Middle frontal gyrus (tissue), 1 donor: ENCODE results near the gene NSD1.
A peak's percentile ranks its signal among the peaks of the same experiment; 100 is the strongest.
"Not testable (repeated sequence)": the region's sequence is repeated elsewhere in the genome, so short reads cannot be mapped to it uniquely, and the experiment has no call there.

ENCODE experiments used
- DNase-seq: peaks from one replicate; pipeline ENCODE4 v3.0.0-alpha.2; 2015; ENCODE audit warnings: low spot score; ENCODE audit errors: extremely low spot score

NSD1 gene

GRCh38 chr5:177288191-177288590 lies 154.6 kb downstream of the NSD1 start:
- no peak for DNase-seq

DNA sequence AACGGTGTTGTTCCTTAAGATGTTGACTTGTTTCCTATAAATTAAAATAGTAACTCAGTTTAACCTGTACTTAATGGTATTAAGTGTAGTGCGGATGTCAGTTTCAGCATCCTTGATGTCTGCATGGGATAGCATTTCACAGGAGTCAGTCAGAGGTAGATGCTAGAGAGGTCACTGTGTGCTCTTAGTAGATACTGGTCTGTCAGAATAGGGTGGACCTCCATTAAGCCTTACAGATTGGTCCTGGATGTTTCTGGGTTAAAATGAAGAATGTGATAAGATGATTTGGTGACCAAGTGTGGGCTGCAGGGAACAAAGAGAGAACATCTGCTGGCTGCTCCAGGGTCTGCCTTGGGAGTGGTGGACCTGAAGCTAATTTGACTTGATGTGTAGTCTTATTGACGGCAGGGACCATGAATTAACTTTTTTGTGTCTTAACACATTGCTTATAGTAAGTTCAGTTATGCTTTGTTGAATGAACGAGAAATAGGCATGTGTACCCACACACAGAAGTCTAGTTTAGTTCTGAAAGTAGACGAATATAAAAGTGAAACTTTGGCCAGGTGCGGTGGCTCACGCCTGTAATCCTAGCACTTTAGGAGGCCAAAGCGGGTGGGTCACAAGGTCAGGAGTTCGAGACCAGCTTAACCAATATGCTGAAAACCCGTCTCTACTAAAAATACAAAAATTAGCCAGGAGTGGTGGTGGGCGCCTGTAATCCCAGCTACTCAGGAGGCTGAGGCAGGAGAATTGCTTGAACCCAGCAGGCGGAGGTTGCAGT lies 157.4 kb downstream of the NSD1 start:
- no peak for DNase-seq

DNA sequence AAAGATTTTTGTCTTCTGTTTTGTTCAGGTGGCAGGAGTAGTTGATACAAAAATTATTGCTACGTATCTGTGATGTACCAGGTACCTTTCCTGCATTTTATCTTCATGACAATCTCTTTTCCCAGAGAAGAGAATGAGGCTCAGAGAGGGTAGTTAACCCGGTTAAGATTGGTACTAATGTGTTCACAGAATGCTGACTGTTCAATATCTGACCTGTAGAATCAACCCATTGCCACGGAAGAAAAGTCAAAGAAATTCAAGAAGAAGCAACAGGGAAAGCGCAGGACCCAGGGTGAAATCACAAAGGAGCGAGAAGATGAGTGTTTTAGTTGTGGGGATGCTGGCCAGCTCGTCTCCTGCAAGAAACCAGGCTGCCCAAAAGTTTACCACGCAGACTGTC lies 158.2 kb downstream of the NSD1 start:
- no peak for DNase-seq

GRCh38 chr5:177293819-177294581 lies 160.4 kb downstream of the NSD1 start:
- DNase-seq: no peak

DNA sequence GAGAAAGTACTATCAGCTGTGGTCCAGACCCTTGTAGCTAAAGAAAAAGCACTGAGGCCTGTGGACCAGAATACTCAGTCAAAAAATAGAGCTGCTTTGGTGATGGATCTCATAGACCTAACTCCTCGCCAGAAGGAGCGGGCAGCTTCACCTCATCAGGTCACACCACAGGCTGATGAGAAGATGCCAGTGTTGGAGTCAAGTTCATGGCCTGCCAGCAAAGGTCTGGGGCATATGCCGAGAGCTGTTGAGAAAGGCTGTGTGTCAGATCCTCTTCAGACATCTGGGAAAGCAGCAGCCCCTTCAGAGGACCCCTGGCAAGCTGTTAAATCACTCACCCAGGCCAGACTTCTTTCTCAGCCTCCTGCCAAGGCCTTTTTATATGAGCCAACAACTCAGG lies 161.1 kb downstream of the NSD1 start:
- no peak for DNase-seq

- no peak for DNase-seq
These were observed 162.4 kb downstream of the NSD1 start for GRCh38 chr5:177295924-177296323.

- DNase-seq: no peak
These were observed 163.0 kb downstream of the NSD1 start for GRCh38 chr5:177296581-177296980.

DNA sequence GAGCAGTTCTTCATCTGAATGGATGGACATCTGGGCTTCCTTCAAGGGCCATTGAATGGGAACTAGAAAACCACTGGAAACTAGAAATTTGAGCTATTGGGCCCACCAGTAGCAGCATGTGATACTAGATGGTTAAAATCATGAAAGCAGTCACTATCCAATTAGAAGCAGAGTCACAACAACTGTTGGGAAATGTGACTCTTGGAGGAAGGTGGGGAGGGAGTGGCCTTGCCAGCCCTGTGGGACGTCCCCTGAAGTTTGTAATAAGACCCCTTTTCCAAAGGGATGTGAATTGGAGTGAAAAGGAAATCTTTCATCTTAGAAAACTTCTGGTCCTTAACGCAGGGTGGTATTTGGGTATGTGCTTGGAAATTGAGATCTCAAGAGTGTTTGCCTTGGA lies 164.3 kb downstream of the NSD1 start:
- no peak for DNase-seq

DNA sequence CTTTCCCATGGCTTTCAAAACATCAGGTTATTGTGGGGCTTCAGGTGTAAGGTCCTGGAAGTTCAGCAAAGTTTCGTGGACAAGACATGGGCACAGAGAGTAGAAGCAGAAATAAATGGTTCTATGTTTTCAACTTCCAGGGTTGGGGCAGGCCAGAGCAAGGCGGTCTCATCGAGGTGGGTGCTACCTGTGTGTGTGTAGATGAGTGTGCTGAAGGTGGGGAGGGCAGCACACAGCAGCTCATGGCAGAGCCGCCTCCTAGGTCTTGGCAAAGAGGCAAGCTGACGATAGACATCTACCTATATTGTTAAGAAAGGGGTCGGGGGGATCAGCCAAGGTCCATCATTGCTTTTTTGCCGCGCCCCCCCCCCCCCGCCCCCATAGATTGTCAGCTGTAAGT lies 166.1 kb downstream of the NSD1 start:
- no peak for DNase-seq

DNA sequence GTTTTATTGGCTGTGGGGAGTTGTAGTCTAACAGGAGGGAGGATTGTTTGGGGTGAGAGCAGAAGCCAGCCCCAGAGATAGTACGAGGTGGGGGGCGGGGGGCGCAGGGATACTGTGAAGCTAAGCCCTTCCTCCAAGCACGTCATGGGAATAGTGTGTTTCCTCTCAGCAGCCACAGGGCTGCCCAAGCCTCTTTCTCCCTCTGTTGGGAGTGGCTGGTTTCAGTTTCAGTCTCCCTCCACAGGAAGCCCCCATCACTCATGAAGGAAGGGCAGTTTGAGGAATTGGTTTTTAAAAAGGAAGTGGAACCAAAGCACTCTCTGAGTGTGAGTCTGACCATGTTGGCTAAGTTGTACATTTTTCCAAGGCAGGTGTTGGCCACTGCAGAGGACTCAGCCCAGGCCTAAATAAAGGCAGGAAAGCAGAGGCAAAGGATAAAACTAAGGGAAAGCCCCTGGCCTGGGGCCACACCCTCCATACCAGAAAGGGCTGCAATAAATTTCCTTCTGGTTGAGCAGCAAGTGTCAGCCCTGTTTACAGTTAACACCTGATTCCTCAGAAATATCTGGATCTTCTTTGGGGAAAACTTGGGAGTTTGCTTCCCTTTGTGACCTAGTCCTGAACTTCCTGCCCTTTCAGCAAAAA lies 166.8 kb downstream of the NSD1 start:
- DNase-seq: no peak

- no peak for DNase-seq
These were observed 167.4 kb downstream of the NSD1 start for GRCh38 chr5:177300951-177301350.

GRCh38 chr5:177301503-177302165 lies 168.1 kb downstream of the NSD1 start:
- no peak for DNase-seq

- no peak for DNase-seq
These were observed 169.0 kb downstream of the NSD1 start for GRCh38 chr5:177302354-177303110.

- peak; percentile 80 for DNase-seq
These were observed 169.8 kb downstream of the NSD1 start, which contains the start of the genes PRELID1 and RAB24 for GRCh38 chr5:177303121-177303924. PRELID1 (plus strand) TSS chr5:177303799; CDS start chr5:177303986, 187 bp downstream. RAB24 (minus strand) TSS chr5:177303719; CDS start chr5:177303288, 431 bp downstream.

DNA sequence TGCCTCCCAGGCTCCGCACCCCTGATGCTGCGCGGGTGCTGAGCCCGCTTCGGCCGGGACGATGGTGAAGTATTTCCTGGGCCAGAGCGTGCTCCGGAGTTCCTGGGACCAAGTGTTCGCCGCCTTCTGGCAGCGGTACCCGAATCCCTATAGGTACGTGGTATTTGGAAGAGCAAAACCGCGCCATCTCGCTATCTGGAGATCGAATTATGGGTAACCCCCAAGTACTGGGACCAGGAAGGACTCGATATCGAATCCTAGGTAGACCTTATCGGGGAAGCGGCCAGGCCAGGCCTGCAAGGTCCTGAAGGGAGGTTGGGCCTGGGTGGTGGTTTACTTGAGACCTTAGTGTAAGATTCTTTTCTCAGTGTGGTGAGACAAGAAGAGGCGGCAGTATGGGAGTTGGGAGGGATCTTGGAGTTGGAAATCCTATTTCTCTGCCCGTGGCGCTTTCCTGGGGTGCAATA lies 170.4 kb downstream of the NSD1 start:
- no peak for DNase-seq

GRCh38 chr5:177304392-177305119 lies 171.0 kb downstream of the NSD1 start:
- no peak for DNase-seq

DNA sequence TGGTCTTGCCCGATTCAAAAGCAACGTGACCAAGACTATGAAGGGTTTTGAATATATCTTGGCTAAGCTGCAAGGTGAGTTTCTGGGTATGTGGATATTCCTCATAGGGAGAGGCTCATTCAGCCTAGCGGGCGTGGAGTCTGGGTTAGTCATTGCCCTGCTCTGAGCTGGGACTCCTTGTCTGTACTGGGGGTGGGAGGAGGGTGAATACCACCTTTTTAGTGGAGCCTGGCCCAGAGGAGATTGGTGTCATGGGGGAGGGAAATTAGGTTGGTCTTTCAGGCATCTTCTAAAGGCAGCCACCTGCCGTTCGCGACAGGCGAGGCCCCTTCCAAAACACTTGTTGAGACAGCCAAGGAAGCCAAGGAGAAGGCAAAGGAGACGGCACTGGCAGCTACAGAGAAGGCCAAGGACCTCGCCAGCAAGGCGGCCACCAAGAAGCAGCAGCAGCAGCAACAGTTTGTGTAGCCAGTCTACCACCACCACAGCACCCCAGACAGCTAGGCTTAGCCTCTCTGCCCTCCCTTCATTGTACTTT lies 172.6 kb downstream of the NSD1 start:
- not testable (repeated sequence) for DNase-seq

DNA sequence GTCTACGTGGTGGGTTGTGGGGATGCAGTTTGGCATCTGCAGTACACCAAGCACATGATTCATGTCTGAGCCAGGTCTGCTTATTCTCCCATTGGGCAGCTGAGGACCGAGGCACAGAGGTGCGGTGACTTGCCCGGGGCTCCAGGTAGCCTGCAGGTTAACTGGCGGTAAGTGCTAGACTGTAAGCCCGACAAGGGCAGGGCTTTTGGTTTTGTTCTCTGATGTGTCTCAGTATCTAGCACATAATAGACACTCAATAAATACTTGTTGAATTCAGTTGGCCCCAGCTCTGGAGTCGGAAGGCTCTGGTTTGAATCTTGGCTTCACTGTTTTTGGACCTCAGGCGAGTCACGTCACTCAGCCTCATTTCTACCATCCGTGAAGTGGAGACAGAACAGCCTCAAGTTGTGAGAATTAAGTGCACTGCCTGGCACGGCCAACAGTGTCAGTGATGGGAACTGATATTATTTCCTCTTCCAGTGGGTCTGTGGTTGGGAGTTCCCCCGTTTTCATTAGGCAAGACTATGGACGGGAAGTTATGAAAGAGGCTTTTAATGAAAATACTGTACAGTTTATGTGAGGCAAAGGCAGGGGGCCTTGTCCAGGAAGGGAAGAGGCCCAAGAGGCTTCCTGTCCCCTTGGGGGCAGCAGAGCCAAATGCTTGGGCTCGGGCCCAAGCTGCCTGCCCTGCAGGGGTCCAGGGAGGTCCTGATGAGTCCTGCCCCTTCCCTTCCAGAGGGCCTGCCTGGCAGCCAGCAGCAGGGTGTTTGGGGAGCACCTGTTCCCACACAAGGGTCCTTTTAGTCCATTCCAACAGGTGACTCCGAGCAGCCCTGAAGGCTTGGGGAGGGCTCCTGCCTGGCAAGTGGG lies 173.3 kb downstream of the NSD1 start:
- DNase-seq: no peak
